Transverse colon (tissue), 4 donors: ENCODE measurements around the gene KRTAP9-3. TPM values are rescaled to one million over a fixed set of nuclear protein-coding genes. Genes with fewer than 3 reads are reported as not detected.

Experiments used
- small RNA-seq, 4 donors: library from RNA; depleted of rRNA; stranded (forward); fragments of <200 nt; gene quantifications; one replicate each; pipeline ENCODE3, GENCODE V24; 2016
- total RNA-seq, 4 donors: library from RNA; depleted of rRNA; stranded (reverse); fragments of >200 nt; gene quantifications; one replicate each; pipeline ENCODE4 v1.1.0, GENCODE V29; 2016

Gene KRTAP9-3
- total RNA-seq, 4 donors from 2014 or later = not detected

Small RNA genes lying within 50 kb of the gene (small RNA-seq; reads per million reads assigned to genes)
- 0 reads per million in 4 donors for gene KRTAP4-17P
- gene KRTAP9-10P = 0 reads per million in 4 donors

Other genes with a start within 250 kb of the KRTAP9-3 start
- under 1 TPM in 1 of 4 donors, not detected in 3; 0.48 TPM for gene KRT40, start 248.1 kb upstream of the KRTAP9-3 start, total RNA-seq
- gene KRTAP3-3, start 238.3 kb upstream of the KRTAP9-3 start, total RNA-seq = not detected
- gene KRTAP3-2, start 232.5 kb upstream of the KRTAP9-3 start, total RNA-seq = not detected
- gene KRTAP3-1, start 223.3 kb upstream of the KRTAP9-3 start, total RNA-seq = not detected
- gene KRTAP1-5, start 205.2 kb upstream of the KRTAP9-3 start, total RNA-seq = not detected
- not detected for gene KRTAP1-4, start 202.3 kb upstream of the KRTAP9-3 start, total RNA-seq
- gene KRTAP1-3, start 197.6 kb upstream of the KRTAP9-3 start, total RNA-seq = not detected
- not detected for gene KRTAP1-1, start 191.0 kb upstream of the KRTAP9-3 start, total RNA-seq
- gene KRTAP2-1, start 185.1 kb upstream of the KRTAP9-3 start, total RNA-seq = not detected
- gene KRTAP2-2, start 177.2 kb upstream of the KRTAP9-3 start, total RNA-seq = not detected
- gene KRTAP2-3, start 172.3 kb upstream of the KRTAP9-3 start, total RNA-seq = not detected
- gene KRTAP2-4, start 166.6 kb upstream of the KRTAP9-3 start, total RNA-seq = not detected
- not detected for gene KRTAP4-7, start 148.3 kb upstream of the KRTAP9-3 start, total RNA-seq
- gene KRTAP4-8, start 134.3 kb upstream of the KRTAP9-3 start, total RNA-seq = not detected
- gene KRTAP4-16, start 130.2 kb upstream of the KRTAP9-3 start, total RNA-seq = not detected
- gene KRTAP4-9, start 127.1 kb upstream of the KRTAP9-3 start, total RNA-seq = not detected
- gene KRTAP4-11, start 114.1 kb upstream of the KRTAP9-3 start, total RNA-seq = not detected
- gene KRTAP4-12, start 108.3 kb upstream of the KRTAP9-3 start, total RNA-seq = not detected
- gene KRTAP4-6, start 91.9 kb upstream of the KRTAP9-3 start, total RNA-seq = not detected
- gene KRTAP4-5, start 82.6 kb upstream of the KRTAP9-3 start, total RNA-seq = not detected
- gene KRTAP4-4, start 71.7 kb upstream of the KRTAP9-3 start, total RNA-seq = not detected
- gene KRTAP4-3, start 64.2 kb upstream of the KRTAP9-3 start, total RNA-seq = not detected
- not detected for gene KRTAP4-2, start 54.2 kb upstream of the KRTAP9-3 start, total RNA-seq
- under 1 TPM in 1 of 4 donors, not detected in 3; 0.82 TPM for gene KRTAP4-1, start 47.5 kb upstream of the KRTAP9-3 start, total RNA-seq
- not detected for gene KRTAP9-1, start 42.6 kb upstream of the KRTAP9-3 start, total RNA-seq
- not detected for gene KRTAP9-2, start 5.8 kb upstream of the KRTAP9-3 start, total RNA-seq
- not detected for gene KRTAP9-8, start 5.5 kb downstream of the KRTAP9-3 start, total RNA-seq
- gene KRTAP9-4, start 17.2 kb downstream of the KRTAP9-3 start, total RNA-seq = not detected
- not detected for gene KRTAP9-9, start 22.9 kb downstream of the KRTAP9-3 start, total RNA-seq
- not detected for gene KRTAP9-6, start 32.9 kb downstream of the KRTAP9-3 start, total RNA-seq
- gene KRTAP9-7, start 43.2 kb downstream of the KRTAP9-3 start, total RNA-seq = not detected
- not detected for gene KRTAP29-1, start 70.4 kb downstream of the KRTAP9-3 start, total RNA-seq
- not detected for gene KRTAP16-1, start 76.9 kb downstream of the KRTAP9-3 start, total RNA-seq
- gene KRTAP17-1, start 83.3 kb downstream of the KRTAP9-3 start, total RNA-seq = not detected
- gene KRT33A, start 118.4 kb downstream of the KRTAP9-3 start, total RNA-seq = not detected
- not detected for gene KRT33B, start 137.4 kb downstream of the KRTAP9-3 start, total RNA-seq
- gene KRT34, start 149.9 kb downstream of the KRTAP9-3 start, total RNA-seq = not detected
- not detected for gene KRT31, start 165.2 kb downstream of the KRTAP9-3 start, total RNA-seq
- gene KRT37, start 192.1 kb downstream of the KRTAP9-3 start, total RNA-seq = not detected
- not detected for gene KRT38, start 208.5 kb downstream of the KRTAP9-3 start, total RNA-seq
- not detected for gene KRT32, start 234.9 kb downstream of the KRTAP9-3 start, total RNA-seq
- not detected for gene KRT35, start 248.7 kb downstream of the KRTAP9-3 start, total RNA-seq